ENCODE measurements around the gene CTNNBIP1. TPM values are rescaled to one million over a fixed set of nuclear protein-coding genes. Genes with fewer than 3 reads are reported as not detected.

The CTNNBIP1 gene
- total and polyA plus RNA-seq, 2 donors (not counting 3 experiments of a cell fraction or from before 2014, with no cell fraction given), result 26.6 to 31.7 TPM

GRCh38 chr1:9942939-9943788, 33.1 kb upstream of the CTNNBIP1 start, which contains the start of the genes LZIC and NMNAT1:
TSS of gene LZIC (minus strand) at chr1:9943391. CDS start at chr1:9936619, 6,772 bp downstream.
TSS of gene NMNAT1 (plus strand) at chr1:9943475. CDS start at chr1:9972074, 28,599 bp downstream.
- dilution Hi-C loops (cut with MboI; ENCODE audit: extremely low pct_ligation_motif_present, low sequenced_read_pairs), result no loop called here
- no TSS peak for BruUV-seq (replicated peaks)
- Histone ChIP-seq H3K27me3 (ENCODE audit: control insufficient read depth in 2 of 2, insufficient read depth in 2 of 2, low read length in 2 of 2) (no peaks in the 10 kb centered on the region), H3K4me3 (replicated peaks in 1 of 3; ENCODE audit: insufficient read depth in 1 of 3, low read depth in 1 of 3, low read length in 3 of 3) (peak within 1 kb of the TSS; percentile 79 to 99 (median 95)), H3K4me1 (ENCODE audit: control insufficient read depth, extremely low read depth, insufficient read depth, low read length) (peaks cover 4% of the 10 kb centered on the region), H3K9me3 (replicated peaks; ENCODE audit: control insufficient read depth, insufficient read depth, low read length) (no peaks in the 10 kb centered on the region), H3K27ac (ENCODE audit: insufficient read depth, low read depth, low read length) (peak within 1 kb of the TSS; percentile 91), H3K9me1 (replicated peaks; ENCODE audit: control insufficient read depth, extremely low read depth, insufficient read depth, low read length) (no peaks in the 10 kb centered on the region), H3K4me2 (ENCODE audit: insufficient read depth, low read length) (peak within 1 kb of the TSS; percentile 99), H3K9ac (replicated peaks; ENCODE audit: extremely low read depth, insufficient read depth, low read length) (peak within 1 kb of the TSS; percentile 99), H3K36me3 (ENCODE audit: control insufficient read depth in 2 of 2, extremely low read depth in 1 of 2, insufficient read depth in 2 of 2, low read length in 2 of 2) (peaks cover 0 to 2% of the 10 kb centered on the region in 2 experiments), H3K79me2 (ENCODE audit: control insufficient read depth, insufficient read depth, low read length) (peaks cover 8% of the 10 kb centered on the region), H4K20me1 (replicated peaks; ENCODE audit: control insufficient read depth, extremely low read depth, insufficient read depth, low read length) (no peaks in the 10 kb centered on the region), H2AFZ (ENCODE audit: low read depth, low read length) (peak within 1 kb of the TSS; percentile 97)
- FAIRE-seq (peak; percentile 97), DNase-seq (ENCODE audit: low read depth, low spot score) (peak; percentile 94)
- intact Hi-C loops (cut with micrococcal nuclease), result loop anchor here (1.0 to 2.0 kb wide), 8 partner anchors 33 to 485 kb away; partner anchors contain the start of genes CTNNBIP1, KIF1B and UBE4B
- CTCF ChIA-PET, result interaction anchor here (0.6 to 4.0 kb wide), 20 partner anchors 12 to 317 kb away, joined by 3 to 51 read pairs (median 4); partner anchors contain the start of gene UBE4B
- TF ChIP-seq, protein P1, sequence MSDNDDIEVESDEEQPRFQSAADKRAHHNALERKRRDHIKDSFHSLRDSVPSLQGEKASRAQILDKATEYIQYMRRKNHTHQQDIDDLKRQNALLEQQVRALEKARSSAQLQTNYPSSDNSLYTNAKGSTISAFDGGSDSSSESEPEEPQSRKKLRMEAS (IDR thresholded peaks at IDR 0.05; ENCODE audit: insufficient read depth, insufficient read length), result no peak
- TF ChIP-seq POLR2AphosphoS5 (IDR thresholded peaks at IDR 0.05; ENCODE audit: insufficient read depth, low read depth, low read length), result peak; percentile 97
- no peak for TF ChIP-seq FOS (IDR thresholded peaks at IDR 0.05; ENCODE audit: borderline replicate concordance, insufficient read depth, low read length)
- TF ChIP-seq GATA2 (IDR thresholded peaks at IDR 0.05; ENCODE audit: insufficient read depth, insufficient read length, low read depth, low read length), result no peak
- TF ChIP-seq POLR2A (IDR thresholded peaks at IDR 0.05; ENCODE audit: low read depth, low read length), result peak; percentile 96
- POLR2A ChIA-PET, result interaction anchor here (0.6 to 1.4 kb wide), 6 partner anchors 11 to 260 kb away, joined by 3 to 7 read pairs (median 4); partner anchors contain the start of genes CTNNBIP1 and UBE4B
